ENCODE measurements around the gene TAS2R9.

GRCh38 chr12:10811883-10812536 is 2.0 kb upstream of the TAS2R9 start:
- TF ChIP-seq CTCF (conservative IDR thresholded peaks at IDR 0.05 in 1 of 2, IDR thresholded peaks at IDR 0.05 in 1 of 2; ENCODE audit: extremely low read depth in 1 of 2, insufficient read depth in 1 of 2, low read depth in 1 of 2, low read length in 2 of 2) = no peak
- TF ChIP-seq EZH2 (IDR thresholded peaks at IDR 0.05; ENCODE audit: borderline replicate concordance, low read length) = no peak
